Glomerular endothelial cell (primary cell): ENCODE measurements around the gene PIP4K2A. TPM values are rescaled to one million over a fixed set of nuclear protein-coding genes. Genes with fewer than 3 reads are reported as not detected.
"Not testable (repeated sequence)": the region's sequence is repeated elsewhere in the genome, so short reads cannot be mapped to it uniquely, and the experiment has no call there.

Experiments used
- DNase-seq: peaks from one replicate; pipeline ENCODE4 v3.0.0-alpha.2; 2011; ENCODE audit warnings: low read depth, low spot score; ENCODE audit errors: extremely low read depth
- total RNA-seq: library from RNA; depleted of rRNA; stranded (reverse); fragments of >200 nt; gene quantifications from 2 replicates; pipeline ENCODE4 v1.2.3, GENCODE V29; 2015

Gene PIP4K2A
- total RNA-seq: 21.2 and 27.0 TPM in 2 replicates

DNA sequence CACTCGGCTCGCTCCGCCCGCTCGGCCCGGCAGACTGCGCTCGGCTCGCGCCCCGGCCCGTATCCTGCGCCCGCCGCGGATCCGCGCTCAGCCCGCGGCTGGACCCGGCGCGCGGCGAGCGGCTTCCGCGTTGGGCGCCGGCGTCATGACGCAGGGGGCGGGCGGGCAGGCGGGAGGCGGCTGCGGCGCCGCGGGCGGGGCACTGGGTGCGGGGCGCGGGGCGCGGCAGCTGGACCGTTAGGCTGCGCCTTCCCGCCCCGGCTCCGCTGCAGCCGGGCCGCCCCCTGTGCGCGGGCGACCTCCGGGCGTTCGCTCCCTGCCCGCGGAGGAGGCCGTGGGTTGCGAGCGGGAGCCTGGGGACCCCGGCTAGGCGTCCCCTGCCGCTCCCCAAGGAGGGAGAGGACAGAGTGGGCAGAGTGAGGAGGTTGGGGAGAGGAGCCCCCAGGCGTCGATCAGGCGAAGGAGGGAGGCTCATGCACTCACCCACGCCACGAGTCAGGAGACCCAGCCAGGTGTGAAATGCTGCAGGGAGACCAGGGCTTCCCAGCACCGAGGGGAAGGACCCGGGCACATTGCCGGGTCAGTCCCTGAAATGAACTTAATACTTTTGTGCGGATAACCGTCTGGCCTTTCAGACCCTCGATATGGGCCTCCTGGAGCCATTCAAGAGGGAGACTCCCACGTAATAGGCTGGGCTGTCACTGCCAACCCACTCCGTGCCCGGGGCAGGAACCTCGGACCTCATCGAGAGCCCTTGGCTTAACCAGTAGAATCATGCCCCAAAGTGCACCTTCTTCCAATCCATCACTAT, at the start of gene PIP4K2A:
Gene PIP4K2A (minus strand): TSS at position 100 of the 811 bp plus-strand sequence. CDS start 252 bp downstream, outside the sequence.
- DNase-seq: no peak

DNA sequence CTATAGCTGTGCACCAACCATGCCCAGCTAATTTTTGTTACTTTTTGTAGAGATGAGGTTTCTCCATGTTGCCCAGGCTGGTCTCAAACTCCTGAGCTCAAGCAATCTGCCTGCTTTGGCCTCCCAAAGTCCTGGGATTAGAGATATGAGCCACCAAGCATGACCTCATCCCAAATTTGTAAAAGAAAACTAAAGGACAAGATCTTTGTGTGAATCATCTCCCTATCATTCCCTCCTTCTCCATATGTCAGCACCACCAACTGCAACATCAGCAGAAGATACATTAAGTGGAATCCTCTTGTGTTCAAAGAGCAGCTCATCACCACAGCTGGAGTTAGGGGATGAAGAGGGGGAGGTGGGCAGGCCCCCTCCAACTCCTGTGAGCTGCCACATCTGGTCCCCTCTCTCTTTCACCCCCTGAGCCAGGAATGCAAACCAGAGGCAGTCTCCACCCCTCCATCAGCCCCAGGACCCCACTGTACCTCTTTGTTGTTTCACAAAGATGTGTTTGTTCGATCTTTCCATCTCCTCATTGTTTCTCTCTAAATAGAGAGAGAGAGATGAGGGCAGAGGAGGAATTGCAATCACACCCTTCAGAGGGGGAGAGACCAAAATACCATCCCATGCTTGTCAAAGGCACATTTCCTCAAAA, 47.3 kb upstream of the PIP4K2A start:
- DNase-seq: no peak

DNA sequence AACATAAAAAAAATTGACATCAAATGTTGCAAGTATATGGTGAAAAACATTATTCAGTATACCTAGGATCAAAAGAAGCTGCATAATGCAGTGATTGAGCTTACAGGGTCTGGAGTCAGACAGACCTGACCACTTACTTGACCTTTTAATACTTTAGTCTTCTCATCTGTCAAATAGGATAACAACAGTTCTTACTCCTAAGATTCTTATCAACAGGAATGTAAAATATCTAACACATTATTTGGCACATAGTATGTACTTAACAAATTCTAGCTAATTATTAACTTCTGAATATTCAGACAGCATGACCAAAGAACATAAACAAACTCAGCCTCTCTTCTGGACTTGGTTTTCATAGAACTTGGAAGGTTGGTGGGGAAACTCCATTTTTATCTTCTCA, 45.6 kb upstream of the PIP4K2A start:
- DNase-seq: no peak

DNA sequence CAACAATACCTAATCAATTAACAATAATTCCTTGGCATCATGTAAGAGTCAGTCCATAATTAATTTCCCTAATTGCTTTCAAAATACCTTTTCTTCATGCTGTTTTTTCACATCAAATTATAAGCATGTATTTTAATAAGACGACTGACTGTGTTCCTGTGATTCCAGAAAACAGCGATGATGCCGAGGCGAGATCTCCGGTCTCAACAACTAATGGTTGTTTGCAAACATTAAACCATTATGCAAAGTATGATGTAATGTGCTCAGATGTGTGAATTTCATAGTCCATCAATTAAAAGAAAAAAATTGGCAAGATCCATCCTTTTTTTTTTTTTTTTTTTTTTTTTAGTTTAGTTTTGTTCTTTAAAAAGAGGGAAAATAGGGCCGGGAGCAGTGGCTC, 44.5 kb upstream of the PIP4K2A start:
- DNase-seq: no peak

DNA sequence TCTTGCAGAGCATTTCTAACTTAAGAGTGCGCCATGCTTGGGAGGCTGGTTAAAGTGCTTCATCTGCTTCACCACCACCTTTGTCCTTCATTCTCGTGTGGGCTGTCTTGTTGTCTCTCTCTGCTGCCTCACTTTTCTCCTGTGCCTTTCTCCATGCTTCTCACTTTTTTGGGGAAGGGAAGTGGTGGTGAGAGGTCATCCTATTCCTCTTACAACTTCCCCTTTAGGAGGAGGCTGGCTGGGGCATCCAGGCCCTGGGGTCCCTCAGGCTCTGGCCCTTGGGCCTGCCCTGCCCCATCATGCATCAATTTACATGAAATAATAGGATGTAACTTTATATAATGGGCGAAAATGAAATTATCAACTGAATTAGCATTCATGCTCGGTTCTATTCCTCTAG, 39.9 kb upstream of the PIP4K2A start:
- DNase-seq: no peak

DNA sequence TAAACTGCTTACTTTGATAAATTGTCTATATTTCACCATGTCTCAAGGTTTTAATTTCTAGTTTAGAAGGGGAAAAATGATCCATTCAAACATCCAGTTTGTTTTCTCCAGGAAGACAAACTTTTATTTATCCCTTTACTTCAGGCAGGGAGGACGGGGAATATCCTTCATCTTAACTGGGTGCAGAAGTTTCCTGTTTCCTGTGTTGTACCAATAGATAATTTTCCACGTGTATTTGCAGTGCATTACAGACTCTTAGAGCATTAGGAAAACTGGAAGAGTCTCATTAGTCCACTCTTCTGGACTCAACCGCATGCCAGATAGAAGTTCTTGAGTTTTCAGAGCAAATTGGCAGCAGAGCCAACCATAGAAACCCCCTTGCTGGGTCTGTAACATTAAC, 39.4 kb upstream of the PIP4K2A start:
- DNase-seq: peak; percentile 52

DNA sequence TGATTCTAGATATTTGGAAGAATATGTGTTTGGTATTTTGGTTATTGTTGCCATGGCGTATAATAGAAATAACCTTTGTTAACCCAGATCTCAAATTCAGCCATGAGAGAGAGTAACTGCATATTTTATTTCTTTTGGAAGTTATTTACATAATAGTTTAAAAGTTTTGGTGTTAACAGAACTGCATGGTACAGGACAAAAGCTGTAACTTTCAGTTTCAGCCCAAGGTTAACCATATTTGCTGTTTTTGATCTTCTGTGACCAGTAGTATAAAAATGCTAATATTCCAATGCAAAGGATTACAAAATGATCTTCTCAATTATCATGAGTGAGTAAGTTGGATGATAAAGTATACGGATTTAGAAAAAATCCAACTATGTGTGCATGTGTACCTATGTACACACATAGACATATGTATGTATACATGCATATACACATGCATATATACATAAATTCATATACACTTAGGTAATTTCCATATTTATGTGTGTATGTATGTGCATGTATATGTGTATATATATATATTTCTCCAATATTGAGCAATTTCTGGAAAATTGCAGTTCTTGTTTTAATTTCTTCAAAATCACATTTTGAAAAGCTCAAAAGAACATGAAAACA, 38.0 kb upstream of the PIP4K2A start:
- no peak for DNase-seq

DNA sequence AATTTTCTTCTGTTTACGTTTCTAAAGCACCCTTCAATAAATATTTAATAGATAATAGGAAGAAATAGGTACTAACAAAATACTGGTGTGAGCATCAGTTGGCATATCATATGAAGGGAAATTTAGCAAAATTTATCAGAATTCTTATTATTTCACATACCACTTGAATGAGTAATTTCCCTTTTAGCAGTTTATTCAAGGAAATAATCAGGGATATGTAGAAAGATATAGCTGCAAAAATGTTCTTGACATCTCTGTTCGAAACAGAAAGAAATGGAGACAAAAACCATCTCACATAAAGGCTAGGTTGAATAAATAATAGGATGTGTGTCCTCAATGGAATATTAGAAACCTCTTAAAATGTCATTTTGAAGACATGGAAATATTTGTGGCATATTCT, 35.8 kb upstream of the PIP4K2A start:
- no peak for DNase-seq

DNA sequence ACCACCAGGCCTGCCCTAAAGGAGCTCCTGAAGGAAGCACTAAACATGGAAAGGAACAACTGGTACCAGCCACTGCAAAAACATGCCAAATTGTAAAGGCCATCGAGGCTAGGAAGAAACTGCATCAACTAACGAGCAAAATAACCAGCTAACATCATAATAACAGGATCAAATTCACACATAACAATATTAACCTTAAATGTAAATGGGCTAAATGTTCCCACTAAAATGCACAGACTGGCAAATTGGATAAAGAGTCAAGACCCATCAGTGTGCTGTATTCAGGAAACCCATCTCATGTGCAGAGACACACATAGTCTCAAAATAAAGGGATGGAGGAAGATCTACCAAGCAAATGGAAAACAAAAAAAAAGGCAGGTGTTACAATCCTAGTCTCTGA, 30.5 kb upstream of the PIP4K2A start:
- not testable (repeated sequence) for DNase-seq

DNA sequence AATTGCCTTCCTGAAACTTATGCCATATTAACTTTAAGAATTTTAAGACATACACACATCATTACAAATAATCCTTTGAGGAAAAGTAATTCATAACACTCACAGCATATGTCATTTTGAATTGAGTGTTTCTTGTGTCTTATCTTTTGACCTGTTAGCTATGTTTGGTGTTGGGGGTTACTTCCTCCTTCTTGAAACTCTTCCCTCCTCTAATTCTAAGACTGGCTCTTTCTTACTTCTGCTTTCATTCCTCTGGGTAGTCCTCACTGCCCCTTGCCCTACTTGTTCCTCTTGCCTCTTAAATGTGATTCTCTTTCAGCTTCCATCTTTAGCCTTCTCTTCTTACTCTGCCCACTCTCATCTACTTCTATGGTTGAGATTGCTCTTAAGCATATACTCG, 28.3 kb upstream of the PIP4K2A start:
- DNase-seq: no peak

DNA sequence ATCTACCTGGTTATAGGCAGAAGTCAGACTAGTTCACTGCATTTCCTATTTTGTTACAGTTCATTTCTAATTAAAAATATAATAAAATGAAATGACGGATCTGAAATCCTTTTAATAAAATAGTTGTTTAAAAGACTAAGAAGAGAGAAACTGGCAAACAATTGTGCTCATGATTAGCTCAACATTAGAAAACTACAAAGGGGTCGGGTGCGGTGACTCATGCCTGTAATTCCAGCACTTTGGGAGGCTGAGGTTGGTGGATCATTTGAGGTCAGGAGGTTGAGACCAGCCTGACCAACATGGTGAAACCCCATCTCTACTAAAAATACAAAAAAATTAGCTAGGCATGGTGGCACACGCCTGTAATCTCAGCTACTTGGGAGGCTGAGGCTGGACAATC, 27.3 kb upstream of the PIP4K2A start:
- not testable (repeated sequence) for DNase-seq

DNA sequence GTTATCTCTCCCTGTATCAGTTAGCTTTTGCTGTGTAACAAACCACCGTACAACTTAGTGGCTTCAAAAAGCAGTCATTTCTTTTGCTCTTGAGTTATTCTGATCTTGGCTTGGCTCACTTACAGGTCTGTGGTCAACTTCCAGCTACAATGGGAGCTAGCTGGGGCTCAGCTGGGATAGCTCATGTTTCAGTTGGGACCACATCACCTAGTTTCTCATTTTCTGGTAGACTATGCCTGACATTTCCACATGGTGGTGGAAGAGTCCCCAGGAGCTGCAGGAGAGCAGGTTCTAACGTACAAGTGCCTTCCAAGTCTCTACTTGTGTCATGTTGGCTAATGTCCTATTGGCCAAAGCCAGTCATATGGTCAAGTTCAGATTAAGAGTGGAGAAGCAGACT, 25.8 kb upstream of the PIP4K2A start:
- no peak for DNase-seq

DNA sequence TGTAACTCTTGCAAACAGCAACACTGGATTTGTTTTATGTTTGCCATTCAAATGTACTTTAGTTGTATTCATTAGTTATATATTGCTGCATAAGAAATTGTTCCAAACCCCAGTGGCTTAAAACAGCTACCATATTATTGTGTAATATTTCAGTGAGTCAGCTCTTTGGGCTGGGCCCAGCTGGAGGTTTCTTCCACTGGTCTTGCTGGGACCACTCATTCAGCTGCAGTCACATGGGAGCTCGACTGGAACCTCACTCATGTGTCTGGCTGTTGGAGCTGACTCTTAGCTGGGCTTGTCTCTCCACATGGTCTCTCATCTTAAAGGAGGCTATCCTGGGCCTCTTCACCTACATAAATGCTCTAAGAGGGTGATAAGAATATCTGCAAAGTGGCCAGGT, 23.2 kb upstream of the PIP4K2A start:
- no peak for DNase-seq

DNA sequence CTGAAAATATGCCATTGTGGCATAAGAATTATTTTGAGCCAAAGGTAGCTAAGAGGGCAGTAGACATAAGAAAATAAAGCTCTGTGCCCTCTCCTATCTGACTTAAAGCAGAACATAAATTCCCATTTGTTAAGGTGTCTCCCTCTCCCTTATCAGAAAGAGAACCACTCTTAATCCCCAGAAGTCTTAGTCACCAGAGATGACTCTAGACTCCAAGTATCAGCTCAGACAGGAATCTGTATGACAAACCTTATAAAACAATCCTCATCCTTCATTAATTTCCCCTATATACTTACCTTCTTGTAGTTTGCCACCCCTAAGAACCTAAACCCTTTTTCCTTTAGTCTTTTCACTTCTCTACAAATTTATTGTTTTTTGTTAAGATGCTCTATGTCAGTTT, 21.8 kb upstream of the PIP4K2A start:
- no peak for DNase-seq

DNA sequence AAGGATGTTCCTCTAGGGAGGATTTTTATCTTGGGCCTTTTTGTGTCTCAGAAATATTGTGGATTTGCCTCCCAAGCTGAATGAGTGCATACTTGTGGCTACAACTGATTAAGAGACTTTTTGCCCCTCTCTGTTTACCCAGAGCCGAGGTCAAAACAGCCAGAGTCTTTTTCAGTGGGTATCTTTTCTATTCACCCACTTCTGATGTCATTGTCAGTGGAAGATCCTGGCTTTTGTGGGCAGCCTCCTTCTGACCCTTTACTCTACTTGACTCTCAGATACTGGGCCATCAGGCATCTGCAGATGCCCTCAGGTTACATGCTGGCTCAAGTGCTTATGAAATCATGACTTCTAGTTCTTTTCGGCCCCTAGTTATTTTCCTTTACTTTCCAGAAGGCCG, 19.6 kb upstream of the PIP4K2A start:
- no peak for DNase-seq

DNA sequence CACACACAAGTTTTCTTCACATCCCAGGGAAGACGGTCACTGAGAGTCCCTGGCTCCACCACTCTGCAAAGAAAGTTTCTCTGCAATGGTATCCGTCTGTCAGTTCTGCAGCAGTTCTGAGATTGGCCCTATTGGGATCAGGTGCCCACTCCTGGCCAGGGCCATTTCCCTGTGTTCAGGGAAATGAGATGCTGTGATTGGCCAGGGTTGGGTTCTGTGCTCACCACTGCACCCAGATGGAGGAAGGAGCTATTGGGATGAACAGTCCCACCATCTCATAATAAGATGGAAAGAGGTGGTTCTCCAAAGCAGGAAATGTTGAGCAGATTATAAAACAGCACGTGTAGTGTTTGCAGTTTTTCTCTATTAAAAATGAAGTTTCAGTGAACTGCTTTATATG, 13.3 kb upstream of the PIP4K2A start:
- no peak for DNase-seq

DNA sequence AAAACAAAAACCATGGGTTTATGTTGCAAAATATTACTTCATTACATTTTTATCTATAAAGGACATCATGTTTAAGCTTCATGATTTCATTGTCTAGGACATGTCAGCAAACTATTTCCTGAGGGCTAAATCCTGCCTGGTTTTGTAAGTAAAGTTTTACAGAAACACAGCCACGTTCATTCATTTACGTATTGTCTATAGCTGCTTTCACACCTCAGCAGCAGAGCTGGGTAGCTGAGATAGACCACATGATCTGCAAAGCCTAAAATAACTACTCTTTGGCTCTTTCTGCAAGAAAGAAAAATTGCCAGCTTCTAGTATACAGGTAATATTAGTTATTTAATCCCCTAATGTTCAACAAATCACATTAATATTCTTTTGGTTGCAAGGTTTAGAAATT, 12.7 kb upstream of the PIP4K2A start:
- DNase-seq: no peak

DNA sequence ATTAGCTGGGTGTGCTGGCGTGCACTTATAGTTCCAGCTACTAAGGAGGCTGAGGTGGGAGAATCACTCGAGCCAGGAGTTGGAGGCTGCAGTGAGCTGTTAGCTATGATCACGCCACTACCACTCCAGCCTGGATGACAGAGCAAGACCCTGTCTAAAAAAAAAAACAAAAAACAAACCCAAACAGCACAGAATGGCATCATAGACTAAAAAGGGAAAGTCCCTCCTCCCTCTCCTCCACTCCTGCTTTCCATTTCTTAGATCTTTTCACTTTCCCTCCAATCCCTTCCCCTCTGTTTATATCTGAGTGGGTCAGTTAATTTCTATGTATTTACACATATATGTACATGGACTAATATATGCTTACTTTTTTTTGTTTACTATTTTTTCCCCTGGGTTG, 10.4 kb upstream of the PIP4K2A start:
- no peak for DNase-seq

DNA sequence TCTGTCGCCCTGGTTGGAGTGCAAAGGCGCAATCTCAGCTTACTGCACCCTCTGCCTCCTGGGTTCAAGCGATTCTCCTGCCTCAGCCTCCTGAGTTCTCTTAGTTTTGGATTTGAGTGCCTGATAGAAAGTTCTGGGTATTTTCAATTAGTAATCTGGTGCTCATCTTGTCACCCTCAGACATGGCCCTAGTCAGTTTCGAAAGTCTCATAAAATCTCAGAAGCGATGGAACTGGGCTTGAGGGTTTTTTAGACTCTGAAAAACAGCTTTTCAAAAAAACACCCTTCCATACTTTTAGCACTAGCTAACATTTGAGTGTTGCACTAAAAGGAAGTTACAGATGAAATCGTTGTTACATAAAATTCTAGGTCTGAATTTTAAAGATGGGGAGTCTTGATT, 9.4 kb upstream of the PIP4K2A start:
- no peak for DNase-seq

DNA sequence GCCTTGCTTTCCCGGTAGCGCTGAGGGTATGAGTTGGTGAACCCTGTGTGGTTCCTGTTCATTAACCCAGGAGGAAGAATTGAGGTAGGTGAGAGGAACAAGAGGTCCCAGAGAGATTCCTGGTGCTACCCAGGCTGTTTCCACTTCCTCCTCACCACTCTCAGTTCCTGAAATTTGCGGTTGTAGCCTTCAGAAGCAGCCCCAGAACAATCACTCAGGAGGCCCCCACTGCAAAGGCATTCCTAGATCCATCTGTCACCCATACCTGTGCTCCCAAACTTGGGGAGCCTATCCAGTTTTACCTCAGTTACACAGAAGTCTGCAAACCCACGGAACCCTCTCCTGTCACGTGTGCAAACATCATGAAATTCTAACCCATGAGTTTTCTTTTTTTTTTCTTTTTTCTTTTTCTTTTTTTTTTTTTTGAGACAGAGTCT, 9.0 kb upstream of the PIP4K2A start:
- no peak for DNase-seq

DNA sequence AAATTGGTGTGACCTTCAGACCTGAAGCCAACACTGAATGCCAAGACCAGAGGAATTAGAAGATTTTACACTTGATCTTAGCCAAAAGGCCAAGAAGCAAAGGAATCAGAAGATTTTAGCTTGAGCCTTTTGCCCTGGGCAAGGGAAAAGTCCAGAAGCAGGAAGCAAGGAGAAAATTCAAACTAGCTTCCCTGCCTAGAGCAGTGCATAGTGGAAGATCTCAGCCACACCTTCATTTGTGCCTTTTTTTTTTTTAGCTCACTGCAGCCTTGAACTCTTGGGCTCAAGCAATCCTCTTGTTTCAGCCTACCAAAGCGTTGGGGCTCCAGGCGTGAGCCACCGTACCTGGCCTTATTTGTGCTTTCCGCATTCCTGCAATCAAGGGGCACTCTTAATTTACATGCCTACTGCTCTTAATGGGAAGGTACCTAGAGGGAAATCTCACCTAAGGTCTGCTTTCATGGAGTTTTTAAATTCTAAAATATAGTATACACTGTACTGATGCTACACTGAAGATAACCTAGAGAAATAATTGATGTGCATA, 8.3 kb upstream of the PIP4K2A start:
- DNase-seq: no peak

DNA sequence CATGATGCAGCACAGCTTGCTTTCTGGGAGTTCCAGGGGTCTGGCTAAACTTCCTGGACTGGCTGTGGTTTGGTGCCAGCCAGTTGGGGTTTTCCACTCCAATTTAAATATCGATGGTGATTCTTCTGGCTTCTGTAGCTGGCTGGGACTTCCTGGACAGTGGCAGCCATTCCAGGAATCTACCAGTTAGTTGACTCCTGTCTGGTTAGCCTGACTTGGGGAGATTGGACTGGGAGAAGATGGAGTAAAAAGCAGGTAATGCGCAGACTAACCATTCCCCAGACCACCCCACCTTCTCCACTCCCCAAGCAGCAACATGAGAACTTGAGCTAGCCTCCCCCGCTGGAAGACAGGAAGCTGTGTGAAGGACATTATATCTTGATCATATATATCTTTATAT, 6.3 kb upstream of the PIP4K2A start:
- DNase-seq: no peak
